GM19463 (cell line): Measurements from ENCODE around the gene RRP9.
A peak's percentile ranks its signal among the peaks of the same experiment; 100 is the strongest.
"Not testable (repeated sequence)": the region's sequence is repeated elsewhere in the genome, so short reads cannot be mapped to it uniquely, and the experiment has no call there.

Source experiments
- ATAC-seq: cut with Tn5 transposase; IDR thresholded peaks from one replicate; pipeline ENCODE4 v1.9.1; 2021; ENCODE audit warnings: mild to moderate bottlenecking, moderate library complexity; ENCODE audit not compliant: unreplicated experiment

Gene RRP9

GRCh38 chr3:51941798-51942602 lies at the start of gene RRP9, which contains the start of gene PARP3:
Gene RRP9, minus strand, starts transcription at chr3:51941904. Its CDS starts 37 bp downstream, at chr3:51941867.
Gene PARP3, plus strand, starts transcription at chr3:51942363. Its CDS starts 993 bp downstream, at chr3:51943356.
- ATAC-seq, result peak; percentile 91

GRCh38 chr3:51990501-51990971 lies 48.8 kb upstream of the RRP9 start:
- not testable (repeated sequence) for ATAC-seq

- ATAC-seq, result no peak
Observed at GRCh38 chr3:51988286-51989146, 46.8 kb upstream of the RRP9 start.

- no peak for ATAC-seq
Observed at GRCh38 chr3:51987568-51987967, 45.9 kb upstream of the RRP9 start.

- ATAC-seq, result no peak
Observed at GRCh38 chr3:51986010-51986947, 44.6 kb upstream of the RRP9 start.

GRCh38 chr3:51985063-51985462 lies 43.4 kb upstream of the RRP9 start:
- no peak for ATAC-seq

- no peak for ATAC-seq
Observed at GRCh38 chr3:51984269-51984647, 42.6 kb upstream of the RRP9 start.

- no peak for ATAC-seq
Observed at GRCh38 chr3:51983578-51984268, 42.0 kb upstream of the RRP9 start.

GRCh38 chr3:51982838-51983577 lies 41.3 kb upstream of the RRP9 start, which contains the start of gene ACY1:
Gene ACY1, plus strand, starts transcription at chr3:51983535. Its CDS starts 530 bp downstream, at chr3:51984065.
- ATAC-seq, result peak; percentile 73

- peak; percentile 48 for ATAC-seq
Observed at GRCh38 chr3:51982352-51982837, 40.7 kb upstream of the RRP9 start.

GRCh38 chr3:51980253-51980652 lies 38.5 kb upstream of the RRP9 start:
- no peak for ATAC-seq

GRCh38 chr3:51978143-51978502 lies 36.4 kb upstream of the RRP9 start:
- ATAC-seq, result no peak

- ATAC-seq, result no peak
Observed at GRCh38 chr3:51977446-51978142, 35.9 kb upstream of the RRP9 start.

GRCh38 chr3:51975852-51976549 lies 34.3 kb upstream of the RRP9 start:
- no peak for ATAC-seq

GRCh38 chr3:51974963-51975851 lies 33.5 kb upstream of the RRP9 start, which contains the start of gene ABHD14A:
Gene ABHD14A, plus strand, starts transcription at chr3:51975064. Its CDS starts 72 bp downstream, at chr3:51975136.
- ATAC-seq, result peak; percentile 63

GRCh38 chr3:51974277-51974962 lies 32.7 kb upstream of the RRP9 start:
- peak; percentile 3 for ATAC-seq
